UCSD-AML1 (cell line): Measurements from ENCODE around the gene UQCRC1.

Experiments used
- DNase-seq: peaks from one replicate; lab custom pipeline; 2025; ENCODE audit not compliant: unreplicated experiment; lab: John Stamatoyannopoulos, UW

The UQCRC1 gene

GRCh38 chr3:48633743-48634142, 24.3 kb upstream of the UQCRC1 start:
- no peak for DNase-seq

- DNase-seq, result no peak
Observed at GRCh38 chr3:48633256-48633655, 23.8 kb upstream of the UQCRC1 start.

- no peak for DNase-seq
Observed at GRCh38 chr3:48631516-48632448, 22.3 kb upstream of the UQCRC1 start.

- DNase-seq, result no peak
Observed at GRCh38 chr3:48630833-48631232, 21.4 kb upstream of the UQCRC1 start.

GRCh38 chr3:48630407-48630806, 21.0 kb upstream of the UQCRC1 start:
- no peak for DNase-seq

GRCh38 chr3:48629894-48630293, 20.4 kb upstream of the UQCRC1 start:
- DNase-seq, result no peak

- DNase-seq, result no peak
Observed at GRCh38 chr3:48628277-48629017, 19.0 kb upstream of the UQCRC1 start.

- no peak for DNase-seq
Observed at GRCh38 chr3:48625600-48625999, 16.2 kb upstream of the UQCRC1 start.

GRCh38 chr3:48624767-48625166, 15.3 kb upstream of the UQCRC1 start:
- no peak for DNase-seq

- no peak for DNase-seq
Observed at GRCh38 chr3:48623851-48624547, 14.6 kb upstream of the UQCRC1 start.

GRCh38 chr3:48621461-48621869, 12.0 kb upstream of the UQCRC1 start, which contains the start of gene TMEM89:
Gene TMEM89, minus strand, starts transcription at chr3:48621769. Its CDS starts 13 bp downstream, at chr3:48621756.
- DNase-seq, result no peak

- DNase-seq, result no peak
Observed at GRCh38 chr3:48619541-48620524, 10.4 kb upstream of the UQCRC1 start.

GRCh38 chr3:48617559-48617958, 8.1 kb upstream of the UQCRC1 start:
- no peak for DNase-seq

GRCh38 chr3:48614044-48614443, 4.6 kb upstream of the UQCRC1 start:
- no peak for DNase-seq

- DNase-seq, result no peak
Observed at GRCh38 chr3:48612309-48612708, 2.9 kb upstream of the UQCRC1 start.

GRCh38 chr3:48607519-48607918, 1.9 kb downstream of the UQCRC1 start:
- DNase-seq, result no peak

GRCh38 chr3:48601622-48601994, 7.8 kb downstream of the UQCRC1 start:
- DNase-seq, result no peak

- no peak for DNase-seq
Observed at GRCh38 chr3:48600711-48601621, 8.5 kb downstream of the UQCRC1 start.
